HG03025 (cell line): ENCODE results near the gene SPAAR.
"Not testable (repeated sequence)": the region's sequence is repeated elsewhere in the genome, so short reads cannot be mapped to it uniquely, and the experiment has no call there.

Experiments
- ATAC-seq: cut with Tn5 transposase; IDR thresholded peaks from one replicate; pipeline ENCODE4 v1.9.1; 2021; ENCODE audit warnings: mild to moderate bottlenecking, moderate library complexity; ENCODE audit not compliant: unreplicated experiment, low FRiP score

The SPAAR gene, protein sequence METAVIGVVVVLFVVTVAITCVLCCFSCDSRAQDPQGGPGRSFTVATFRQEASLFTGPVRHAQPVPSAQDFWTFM

GRCh38 chr9:35909274-35909673 lies at the start of gene SPAAR:
Gene SPAAR, plus strand, starts transcription at chr9:35909490. Its CDS starts 974 bp downstream, at chr9:35910464.
- no peak for ATAC-seq

DNA sequence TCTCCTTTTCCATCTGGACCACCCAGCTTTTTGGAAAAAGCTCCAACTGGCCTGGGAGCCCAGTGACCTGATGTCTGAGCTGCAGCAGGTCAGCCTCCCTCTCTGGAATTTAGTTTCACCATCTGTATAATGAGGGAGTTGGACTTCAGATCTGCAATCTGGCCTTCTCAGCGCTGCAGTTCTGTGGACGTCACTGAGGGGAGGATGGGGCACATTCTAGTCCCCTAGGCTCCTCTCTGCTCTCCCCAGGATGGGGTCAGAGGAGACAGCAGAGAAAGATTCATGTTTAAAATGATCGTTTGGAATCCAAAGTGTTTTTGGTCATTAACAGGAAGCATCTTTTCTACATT lies 49.3 kb upstream of the SPAAR start:
- ATAC-seq = no peak

- no peak for ATAC-seq
These were observed 48.0 kb upstream of the SPAAR start for GRCh38 chr9:35861161-35861897.

DNA sequence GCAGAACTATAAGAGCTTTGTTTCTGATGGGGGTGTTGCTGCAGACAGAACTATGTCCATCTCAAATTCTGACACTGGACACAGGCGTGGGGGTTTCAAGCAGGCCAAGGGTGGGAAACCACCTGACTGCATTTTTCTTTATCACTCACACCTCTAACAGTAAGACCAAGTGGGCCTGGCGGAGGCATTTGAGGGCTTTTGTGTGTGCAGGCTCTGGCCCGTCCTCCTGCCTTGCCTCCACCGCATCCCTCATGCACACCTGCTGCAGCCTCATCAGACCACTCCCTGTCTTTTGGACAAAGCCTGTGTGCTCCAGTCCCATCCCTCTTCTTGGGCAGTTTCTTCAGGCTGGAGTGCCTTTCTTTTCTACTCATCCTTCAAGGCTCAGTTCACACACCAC lies 47.0 kb upstream of the SPAAR start:
- no peak for ATAC-seq

- no peak for ATAC-seq
These were observed 45.7 kb upstream of the SPAAR start for GRCh38 chr9:35863583-35863982.

DNA sequence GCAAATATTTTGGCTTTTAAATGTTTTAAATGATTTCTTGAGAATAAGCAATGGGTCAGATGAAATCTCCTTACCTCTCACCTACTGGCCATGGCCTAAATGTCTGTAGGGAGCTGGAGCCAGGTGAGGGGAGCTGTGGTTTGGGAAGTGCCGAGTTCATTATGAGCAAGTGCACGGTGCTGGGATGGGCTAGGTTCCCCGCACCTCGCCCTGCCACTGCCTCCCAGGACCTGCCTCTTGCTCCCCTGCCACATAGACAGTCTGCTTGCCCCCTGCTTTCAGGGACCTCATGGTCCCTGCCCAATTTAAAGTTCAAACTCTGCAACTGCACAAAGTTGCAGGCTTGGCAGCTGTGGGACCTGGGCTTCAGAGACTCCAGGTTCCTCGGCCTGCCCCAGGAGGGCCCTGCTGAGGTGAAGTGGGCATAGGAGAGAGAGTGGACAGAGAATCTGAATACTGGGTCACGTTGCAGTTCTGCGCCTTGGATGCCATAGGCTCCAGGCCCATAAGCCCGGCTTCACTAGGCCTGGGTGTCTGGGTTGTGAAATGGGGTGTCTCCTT lies 44.5 kb upstream of the SPAAR start:
- ATAC-seq = no peak

DNA sequence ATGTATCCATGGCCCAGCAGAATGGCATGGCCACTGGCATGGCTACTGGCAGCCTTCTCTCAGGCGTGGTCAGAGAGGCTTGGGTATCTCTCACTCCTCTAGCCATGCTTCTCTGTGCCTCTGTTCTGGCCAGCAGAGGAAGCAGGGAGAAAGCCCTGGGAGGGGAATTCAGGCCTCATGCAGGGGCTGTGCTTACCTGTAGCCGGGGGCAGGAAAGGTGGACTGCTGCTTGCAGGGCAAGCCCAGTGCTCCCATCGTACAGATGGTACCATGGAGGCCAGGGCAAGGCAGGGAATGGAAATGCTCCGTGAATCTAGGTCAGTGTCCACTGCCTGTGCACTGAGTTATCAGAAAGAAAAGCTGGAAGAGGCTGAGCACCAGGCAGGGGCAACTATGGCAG lies 41.8 kb upstream of the SPAAR start:
- ATAC-seq = no peak

GRCh38 chr9:35868933-35869332 lies 40.4 kb upstream of the SPAAR start:
- no peak for ATAC-seq

- no peak for ATAC-seq
These were observed 39.6 kb upstream of the SPAAR start for GRCh38 chr9:35869621-35870216.

DNA sequence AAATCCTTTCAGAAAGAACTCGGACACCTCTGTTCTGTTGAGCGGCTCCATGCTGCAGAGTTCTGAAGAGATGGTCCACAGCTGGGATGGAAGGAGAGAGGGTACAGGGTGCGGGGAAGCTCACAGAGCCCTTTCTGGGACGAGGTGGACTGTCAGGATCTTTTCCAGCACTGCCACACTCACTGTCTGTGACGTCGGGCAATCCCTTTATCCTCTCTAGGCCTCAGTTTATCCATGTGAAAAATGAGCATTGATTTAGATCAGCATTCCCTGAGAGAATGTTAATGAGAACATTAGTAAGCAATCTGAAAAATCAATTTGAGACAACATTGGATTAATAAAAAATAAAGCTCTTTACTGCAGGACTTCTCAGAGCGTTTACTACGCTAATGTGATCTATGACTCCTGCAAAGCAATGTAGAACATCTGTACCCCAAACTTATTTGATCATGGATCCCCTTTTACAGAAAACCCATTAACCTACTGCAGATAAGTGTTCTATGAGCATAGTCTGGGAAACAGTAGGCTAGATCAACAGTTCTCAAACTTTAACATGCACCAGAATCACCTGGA lies 38.9 kb upstream of the SPAAR start, which contains the start of gene OR13J1:
Gene OR13J1 (minus strand): TSS at position 51 of the 573 bp plus-strand sequence. CDS start 0 bp downstream, at position 51.
- ATAC-seq = no peak

DNA sequence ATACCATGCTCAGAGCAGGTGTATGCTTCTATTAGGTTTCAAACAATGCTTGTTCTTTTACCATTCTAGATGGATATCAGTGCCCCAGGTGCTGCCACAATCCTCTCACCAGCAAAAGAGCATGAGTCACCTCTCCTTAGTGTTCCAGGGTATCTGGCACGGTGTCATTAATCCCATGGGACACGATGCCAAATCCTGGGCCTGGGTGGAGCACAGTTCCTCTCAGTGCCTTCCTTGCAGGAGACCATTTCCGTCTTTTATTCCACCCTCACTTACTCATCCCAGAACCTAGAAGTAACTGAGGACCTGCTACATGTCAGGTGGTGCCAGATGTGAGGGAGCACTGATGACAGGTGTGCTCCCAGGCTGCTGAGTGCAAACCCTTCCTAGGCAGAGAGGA lies 37.7 kb upstream of the SPAAR start:
- ATAC-seq = no peak

DNA sequence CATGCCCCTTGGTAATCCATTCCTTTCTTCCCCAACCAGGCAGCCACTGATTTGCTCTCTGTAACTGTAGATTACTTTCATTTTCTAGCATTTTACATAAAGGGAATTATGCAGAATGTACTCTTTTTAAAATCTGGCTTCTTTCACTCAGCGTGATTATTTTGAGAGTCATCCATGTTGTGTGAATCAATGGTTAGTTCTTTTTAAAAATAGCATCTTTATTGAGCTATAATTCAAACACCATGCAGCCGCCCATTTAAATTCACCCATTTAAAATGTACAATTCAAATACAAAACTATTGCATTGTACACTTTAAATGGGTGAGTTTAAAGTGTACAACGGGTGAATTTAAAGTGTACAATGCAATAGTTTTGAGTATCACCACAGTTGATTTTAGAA lies 36.8 kb upstream of the SPAAR start:
- ATAC-seq = no peak

- no peak for ATAC-seq
These were observed 26.9 kb upstream of the SPAAR start for GRCh38 chr9:35882263-35882848.

- no peak for ATAC-seq
These were observed 26.3 kb upstream of the SPAAR start for GRCh38 chr9:35882996-35883395.

DNA sequence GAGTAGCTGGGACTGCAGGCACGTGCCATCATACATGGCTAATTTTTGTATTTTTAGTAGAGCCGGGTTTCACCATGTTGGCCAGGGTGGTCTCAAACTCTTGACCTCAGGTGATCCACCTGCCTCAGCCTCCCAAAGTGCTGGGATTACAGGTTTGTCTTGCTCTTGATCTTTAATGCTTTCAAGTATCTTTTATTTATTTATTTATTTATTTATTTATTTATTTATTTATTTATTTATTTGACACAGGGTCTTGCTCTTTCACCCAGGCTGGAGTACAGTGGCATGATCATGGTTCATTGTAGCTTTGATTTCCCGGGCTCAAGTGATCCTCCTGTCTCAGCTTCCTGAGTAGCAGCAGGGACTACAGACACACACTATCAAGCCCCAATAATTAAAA lies 24.4 kb upstream of the SPAAR start:
- ATAC-seq = not testable (repeated sequence)

GRCh38 chr9:35891646-35892045 lies 17.6 kb upstream of the SPAAR start:
- no peak for ATAC-seq

- no peak for ATAC-seq
These were observed 17.2 kb upstream of the SPAAR start for GRCh38 chr9:35892051-35892450.

DNA sequence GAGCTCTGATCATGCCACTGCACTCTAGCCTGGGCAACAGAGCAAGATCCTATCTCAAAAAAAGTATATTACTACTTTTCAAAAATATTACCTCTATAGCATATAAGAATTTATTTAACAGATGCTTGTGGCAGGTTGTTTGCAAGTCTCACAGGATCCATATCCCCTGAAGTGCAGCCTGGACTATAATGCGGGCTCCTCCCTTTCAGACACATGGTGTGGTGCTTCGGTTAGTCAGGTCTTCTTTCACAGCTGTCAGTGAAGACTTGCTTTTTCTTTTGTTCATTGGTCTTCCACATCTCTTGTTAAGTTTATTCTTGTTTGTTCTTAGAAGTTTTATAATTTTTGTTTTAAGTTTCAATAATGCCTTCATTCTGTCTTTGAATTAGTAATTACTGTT lies 12.7 kb upstream of the SPAAR start:
- no peak for ATAC-seq

- ATAC-seq = not testable (repeated sequence)
These were observed 11.8 kb upstream of the SPAAR start for GRCh38 chr9:35897376-35898099.

- no peak for ATAC-seq
These were observed 11.0 kb upstream of the SPAAR start for GRCh38 chr9:35898337-35898736.
